Testis (tissue), 2 donors: ENCODE results near the gene LAD1.

ENCODE experiments used
- POLR2A ChIP-seq: fragments of 450-650 bp; IDR thresholded peaks from one replicate; pipeline ENCODE4 v1.6.1; 2017; ENCODE audit warnings: antibody characterized with exemption, mild to moderate bottlenecking, moderate library complexity
- TF ChIP-seq, protein P1 (sequence below), 3 experiments: fragments of 450-650 bp in 2 of 3; fragments of 200-600 bp in 1 of 3; sonication (generic) in 1 of 3; IDR thresholded peaks; one replicate each; pipeline ENCODE4 v1.5.1; 2016 to 2019; ENCODE audit warnings: antibody characterized with exemption in 3 of 3, mild to moderate bottlenecking in 2 of 3, moderate library complexity in 1 of 3

- TF ChIP-seq, protein P1, sequence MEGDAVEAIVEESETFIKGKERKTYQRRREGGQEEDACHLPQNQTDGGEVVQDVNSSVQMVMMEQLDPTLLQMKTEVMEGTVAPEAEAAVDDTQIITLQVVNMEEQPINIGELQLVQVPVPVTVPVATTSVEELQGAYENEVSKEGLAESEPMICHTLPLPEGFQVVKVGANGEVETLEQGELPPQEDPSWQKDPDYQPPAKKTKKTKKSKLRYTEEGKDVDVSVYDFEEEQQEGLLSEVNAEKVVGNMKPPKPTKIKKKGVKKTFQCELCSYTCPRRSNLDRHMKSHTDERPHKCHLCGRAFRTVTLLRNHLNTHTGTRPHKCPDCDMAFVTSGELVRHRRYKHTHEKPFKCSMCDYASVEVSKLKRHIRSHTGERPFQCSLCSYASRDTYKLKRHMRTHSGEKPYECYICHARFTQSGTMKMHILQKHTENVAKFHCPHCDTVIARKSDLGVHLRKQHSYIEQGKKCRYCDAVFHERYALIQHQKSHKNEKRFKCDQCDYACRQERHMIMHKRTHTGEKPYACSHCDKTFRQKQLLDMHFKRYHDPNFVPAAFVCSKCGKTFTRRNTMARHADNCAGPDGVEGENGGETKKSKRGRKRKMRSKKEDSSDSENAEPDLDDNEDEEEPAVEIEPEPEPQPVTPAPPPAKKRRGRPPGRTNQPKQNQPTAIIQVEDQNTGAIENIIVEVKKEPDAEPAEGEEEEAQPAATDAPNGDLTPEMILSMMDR (IDR thresholded peaks at IDR 0.05): no peak
- TF ChIP-seq POLR2A: no peak
Observed at GRCh38 chr1:201362906-201363305, 36.2 kb downstream of the LAD1 start.
